ENCODE measurements around the gene CD38.
"Not testable (repeated sequence)": the region's sequence is repeated elsewhere in the genome, so short reads cannot be mapped to it uniquely, and the experiment has no call there.

CD38 gene

GRCh38 chr4:15762460-15762859, 15.7 kb upstream of the CD38 start:
- DNase-seq (ENCODE audit: low spot score) = not testable (repeated sequence)

- DNase-seq (ENCODE audit: low spot score) = no peak
Observed at GRCh38 chr4:15765391-15765790, 12.7 kb upstream of the CD38 start.

GRCh38 chr4:15765910-15766697, 12.0 kb upstream of the CD38 start:
- DNase-seq (ENCODE audit: low spot score) = no peak

DNA sequence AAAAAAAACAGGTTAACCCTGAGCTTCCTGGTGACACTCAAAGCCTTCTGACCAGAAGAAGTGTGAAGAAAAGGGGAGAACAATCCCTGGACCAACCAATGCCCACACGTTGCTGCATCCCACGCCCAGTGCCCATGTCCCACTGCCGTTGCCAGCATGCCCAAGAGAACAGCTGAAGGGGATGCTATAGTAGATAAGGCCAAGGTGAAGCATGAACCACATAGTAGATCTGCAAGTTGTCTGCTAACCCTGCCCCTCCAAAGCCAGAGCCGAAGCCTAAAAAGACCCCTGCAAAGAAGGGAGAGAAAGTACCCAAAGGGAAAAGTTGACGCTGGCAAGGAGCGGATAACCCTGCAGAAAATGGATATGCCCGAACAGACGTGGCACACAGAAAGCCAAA, 11.3 kb upstream of the CD38 start:
- no peak for DNase-seq (ENCODE audit: low spot score)

- no peak for DNase-seq (ENCODE audit: low spot score)
Observed at GRCh38 chr4:15769202-15769601, 8.9 kb upstream of the CD38 start.

DNA sequence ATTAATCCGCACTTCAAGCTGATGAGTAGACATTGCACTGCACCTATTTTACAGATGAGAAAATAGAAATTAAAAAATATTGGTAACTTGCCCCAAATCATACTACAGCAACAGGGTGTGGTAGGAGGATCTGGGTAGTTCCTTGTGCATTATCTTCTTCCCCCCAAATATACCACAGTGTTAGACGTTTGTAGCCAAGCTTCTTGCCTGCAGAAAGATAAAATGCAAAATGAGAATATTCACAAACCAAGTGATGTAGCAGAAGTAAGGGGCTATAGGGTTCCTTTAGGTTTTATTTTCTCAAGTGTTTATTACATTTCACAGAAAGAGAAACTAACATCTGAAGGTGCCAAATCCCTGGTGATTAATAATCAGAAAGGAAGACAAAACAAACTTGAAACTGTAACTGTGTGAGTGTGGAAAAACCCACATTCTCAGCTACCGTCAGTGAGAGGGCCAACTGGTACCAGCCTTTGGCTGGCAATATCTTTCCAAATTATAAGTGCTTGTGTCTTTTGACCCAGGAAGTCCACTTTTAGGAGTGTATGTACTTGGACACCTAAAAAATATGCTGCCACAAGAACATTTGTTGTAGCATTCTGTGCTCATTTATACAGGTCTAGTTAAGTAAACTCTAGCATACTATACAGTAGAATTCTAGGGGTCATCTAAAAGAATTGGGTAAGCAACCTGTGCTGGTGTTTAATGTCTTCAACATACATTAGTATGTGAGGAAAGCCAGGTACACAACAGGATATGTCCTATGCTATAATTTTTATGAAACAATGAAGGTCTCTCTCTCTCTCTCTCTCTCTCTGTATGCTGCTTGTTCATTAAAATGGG, 6.7 kb upstream of the CD38 start:
- no peak for DNase-seq (ENCODE audit: low spot score)

GRCh38 chr4:15774020-15774420, 4.1 kb upstream of the CD38 start:
- no peak for DNase-seq (ENCODE audit: low spot score)

DNA sequence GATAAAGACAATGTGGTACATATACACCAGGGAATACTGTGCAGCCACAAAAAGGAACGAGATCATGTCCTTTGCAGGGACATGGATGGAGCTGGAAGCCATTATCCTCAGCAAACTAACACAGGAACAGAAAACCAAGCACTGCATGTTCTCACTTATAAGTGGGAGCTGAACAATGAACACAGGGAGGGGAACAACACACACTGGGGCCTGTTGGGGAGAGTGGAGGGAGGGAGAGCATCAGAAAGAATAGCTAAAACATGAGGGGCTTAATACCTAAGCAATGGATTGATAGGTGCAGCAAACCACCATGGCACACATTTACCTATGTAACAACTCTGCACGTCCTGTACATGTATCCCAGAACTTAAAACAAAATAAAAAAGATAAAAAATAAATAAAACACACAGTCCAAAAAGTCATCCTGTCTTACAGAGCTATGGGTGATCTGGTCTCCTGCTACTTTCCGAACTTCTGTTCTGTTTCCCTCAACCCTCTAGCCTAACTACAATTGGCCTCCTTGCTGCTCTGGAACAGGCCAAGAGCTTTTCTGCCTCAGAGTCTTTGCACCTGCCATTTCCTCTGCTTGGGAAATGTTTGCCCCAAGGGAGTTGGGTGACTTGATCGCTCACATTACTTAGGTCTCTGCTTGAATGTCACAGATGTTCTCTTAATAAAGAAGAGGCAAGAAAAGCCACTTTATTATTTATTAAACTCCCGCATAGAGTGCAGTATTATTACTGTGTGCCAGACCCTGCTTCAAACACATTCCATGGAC, 1.1 kb upstream of the CD38 start:
- DNase-seq (ENCODE audit: low spot score) = no peak

GRCh38 chr4:15777697-15778288, 335 bp upstream of the CD38 start:
- DNase-seq (ENCODE audit: low spot score) = no peak

- no peak for DNase-seq (ENCODE audit: low spot score)
Observed at GRCh38 chr4:15779306-15779705, 1.2 kb downstream of the CD38 start.

GRCh38 chr4:15779809-15780208, 1.7 kb downstream of the CD38 start:
- no peak for DNase-seq (ENCODE audit: low spot score)

DNA sequence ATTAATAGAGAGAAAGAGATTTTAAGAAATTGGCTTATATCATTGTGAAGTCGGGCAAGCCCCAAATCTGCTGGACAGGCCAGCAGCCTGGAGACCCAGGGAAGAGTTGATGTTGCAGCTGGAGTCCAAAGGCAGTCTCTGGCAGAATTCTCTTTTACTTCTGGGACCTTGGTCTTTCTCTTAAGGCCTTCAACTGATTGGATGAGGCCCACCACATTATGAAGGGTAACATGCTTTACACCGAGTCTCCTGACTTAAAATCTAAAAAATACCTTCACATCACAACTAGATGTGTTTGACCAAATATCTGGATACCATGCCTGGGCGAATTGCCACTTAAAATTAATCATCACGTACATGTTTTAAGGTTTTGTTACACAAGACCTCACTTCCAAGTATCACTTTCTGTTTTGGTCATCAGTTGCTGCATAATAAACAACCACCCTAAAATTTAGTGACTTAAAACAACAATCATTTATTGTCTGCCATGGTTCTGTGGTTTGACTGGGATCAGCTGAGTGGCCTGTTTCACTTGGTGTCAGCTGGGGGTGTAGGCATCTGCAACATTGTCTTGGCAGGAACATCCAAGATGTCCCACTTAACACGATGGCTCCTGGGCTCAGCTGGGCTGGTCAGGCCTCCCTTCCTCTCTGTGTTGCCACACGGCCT, 3.4 kb downstream of the CD38 start:
- DNase-seq (ENCODE audit: low spot score) = no peak

DNA sequence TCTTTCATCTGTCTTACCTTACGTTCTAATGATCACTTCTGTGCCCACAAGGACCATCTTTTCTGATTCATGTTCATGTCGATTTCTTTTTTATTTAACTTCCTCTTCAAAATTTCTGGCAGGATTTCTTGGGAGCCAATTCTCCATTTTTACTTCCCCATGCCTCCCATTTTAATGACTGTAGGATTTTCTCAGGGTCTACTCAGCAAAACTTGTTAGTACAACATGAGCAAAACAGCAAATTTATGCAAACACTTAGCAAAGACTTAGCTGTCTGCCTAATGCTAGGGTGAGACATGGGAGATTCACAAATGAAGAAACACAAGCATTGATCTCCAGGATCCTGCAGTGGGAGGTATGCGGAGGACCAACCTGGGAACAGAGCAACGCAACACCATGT, 5.5 kb downstream of the CD38 start:
- DNase-seq (ENCODE audit: low spot score) = no peak

GRCh38 chr4:15784959-15785634, 7.0 kb downstream of the CD38 start:
- DNase-seq (ENCODE audit: low spot score) = no peak

- no peak for DNase-seq (ENCODE audit: low spot score)
Observed at GRCh38 chr4:15786743-15787142, 8.6 kb downstream of the CD38 start.

- no peak for DNase-seq (ENCODE audit: low spot score)
Observed at GRCh38 chr4:15792974-15793373, 14.8 kb downstream of the CD38 start.

DNA sequence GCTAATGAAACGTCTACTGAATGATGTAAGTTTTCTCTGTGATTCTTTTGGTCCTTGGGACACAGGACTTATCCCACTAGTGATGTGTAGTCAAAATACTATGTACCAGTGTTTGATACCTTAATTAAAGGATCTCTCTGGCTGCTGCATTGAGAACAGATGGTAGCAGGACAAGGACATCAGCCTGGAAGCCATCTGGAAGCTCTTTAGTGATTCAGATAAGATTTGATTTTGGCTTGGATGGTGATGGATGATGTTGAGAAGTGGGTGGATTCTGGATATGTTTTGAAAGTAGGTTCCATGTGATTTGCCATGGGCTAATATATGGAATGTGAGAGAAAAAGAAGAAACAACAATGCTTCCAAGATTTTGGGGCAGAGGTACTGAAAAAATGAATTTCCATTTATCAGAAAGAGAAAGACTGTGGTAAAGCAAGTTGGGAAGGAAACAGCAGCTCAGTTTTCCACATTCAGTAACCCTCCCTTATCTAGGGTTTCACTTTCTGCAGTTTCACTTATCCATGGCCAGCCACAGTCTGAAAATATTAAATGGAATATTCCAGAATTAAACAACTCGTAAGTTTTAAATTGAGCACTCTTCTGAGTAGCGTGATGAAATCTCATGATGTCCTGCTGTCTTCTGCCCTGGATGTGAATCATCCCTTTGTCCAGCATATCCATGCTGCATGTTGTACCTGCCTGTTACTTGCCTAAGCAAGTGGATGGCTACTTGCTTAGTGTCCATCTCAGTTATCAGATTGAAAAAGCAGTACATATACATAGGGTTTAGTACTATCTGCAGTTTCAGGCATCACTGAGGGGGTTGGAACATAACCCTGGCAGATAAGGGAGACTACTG, 15.6 kb downstream of the CD38 start:
- no peak for DNase-seq (ENCODE audit: low spot score)

DNA sequence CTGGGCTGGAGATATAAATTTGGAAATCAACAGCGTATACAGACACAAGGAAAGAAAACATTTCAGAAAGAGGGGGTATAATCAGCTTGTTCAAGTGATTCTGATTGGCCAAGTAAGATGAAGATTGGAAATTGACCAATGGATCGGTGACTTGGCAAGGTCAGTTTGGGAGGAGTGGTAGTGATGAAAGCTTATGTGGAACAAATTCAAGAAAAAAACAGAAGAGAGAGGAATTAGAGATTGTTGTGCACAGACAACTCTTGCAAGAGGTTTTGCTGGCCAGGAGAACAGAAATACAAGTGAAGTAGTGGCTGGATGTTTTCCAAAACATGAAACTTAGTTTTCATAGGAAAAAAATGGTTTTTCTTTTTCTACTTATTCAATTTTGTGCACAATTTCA, 16.3 kb downstream of the CD38 start:
- no peak for DNase-seq (ENCODE audit: low spot score)

- no peak for DNase-seq (ENCODE audit: low spot score)
Observed at GRCh38 chr4:15794905-15795304, 16.8 kb downstream of the CD38 start.

DNA sequence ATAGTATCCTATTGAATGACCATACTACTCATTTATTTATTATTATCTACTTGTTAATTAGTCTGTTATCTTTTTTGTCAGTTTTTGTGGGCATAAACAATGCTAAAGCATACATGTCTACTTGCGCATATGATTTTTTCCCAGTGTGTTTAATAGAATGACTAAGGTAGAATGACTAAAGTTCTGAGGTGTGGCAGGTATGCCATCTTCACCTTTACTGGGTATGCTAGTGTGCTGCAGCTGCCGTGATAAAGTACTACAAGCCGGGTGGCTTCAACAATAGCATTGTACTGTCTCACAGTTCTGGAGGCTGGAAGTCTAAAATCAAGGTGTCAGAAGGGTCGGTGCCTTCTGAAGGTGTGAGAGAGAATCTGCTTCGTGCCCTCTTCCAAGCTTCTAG, 19.2 kb downstream of the CD38 start:
- no peak for DNase-seq (ENCODE audit: low spot score)

Measured in LoVo (cell line).